Mucosa of stomach (tissue), 1 donor: ENCODE data around the gene MRPL50.
A peak's percentile ranks its signal among the peaks of the same experiment; 100 is the strongest.

Source experiments
- H3K27me3 ChIP-seq: one replicate; pipeline ENCODE4 v1.7.0; 2013; ENCODE audit warnings: mild to moderate bottlenecking, low read length; ENCODE audit not compliant: control insufficient read depth, insufficient read depth
- H3K36me3 ChIP-seq: one replicate; pipeline ENCODE4 v1.7.0; 2013; ENCODE audit warnings: low read length; ENCODE audit not compliant: control insufficient read depth, insufficient read depth
- H3K4me1 ChIP-seq: one replicate; pipeline ENCODE4 v1.7.0; 2013; ENCODE audit warnings: mild to moderate bottlenecking, low read length; ENCODE audit not compliant: control insufficient read depth, insufficient read depth
- H3K4me3 ChIP-seq: one replicate; pipeline ENCODE4 v1.7.0; 2013; ENCODE audit warnings: low read length
- H3K9ac ChIP-seq: one replicate; pipeline ENCODE4 v1.7.0; 2013; ENCODE audit warnings: mild to moderate bottlenecking, low read length, moderate library complexity
- H3K9me3 ChIP-seq: one replicate; pipeline ENCODE4 v1.7.0; 2013; ENCODE audit warnings: mild to moderate bottlenecking, low read length, moderate library complexity; ENCODE audit not compliant: control insufficient read depth
- donor health status: Pancreatic carcinoma.

MRPL50 gene

DNA sequence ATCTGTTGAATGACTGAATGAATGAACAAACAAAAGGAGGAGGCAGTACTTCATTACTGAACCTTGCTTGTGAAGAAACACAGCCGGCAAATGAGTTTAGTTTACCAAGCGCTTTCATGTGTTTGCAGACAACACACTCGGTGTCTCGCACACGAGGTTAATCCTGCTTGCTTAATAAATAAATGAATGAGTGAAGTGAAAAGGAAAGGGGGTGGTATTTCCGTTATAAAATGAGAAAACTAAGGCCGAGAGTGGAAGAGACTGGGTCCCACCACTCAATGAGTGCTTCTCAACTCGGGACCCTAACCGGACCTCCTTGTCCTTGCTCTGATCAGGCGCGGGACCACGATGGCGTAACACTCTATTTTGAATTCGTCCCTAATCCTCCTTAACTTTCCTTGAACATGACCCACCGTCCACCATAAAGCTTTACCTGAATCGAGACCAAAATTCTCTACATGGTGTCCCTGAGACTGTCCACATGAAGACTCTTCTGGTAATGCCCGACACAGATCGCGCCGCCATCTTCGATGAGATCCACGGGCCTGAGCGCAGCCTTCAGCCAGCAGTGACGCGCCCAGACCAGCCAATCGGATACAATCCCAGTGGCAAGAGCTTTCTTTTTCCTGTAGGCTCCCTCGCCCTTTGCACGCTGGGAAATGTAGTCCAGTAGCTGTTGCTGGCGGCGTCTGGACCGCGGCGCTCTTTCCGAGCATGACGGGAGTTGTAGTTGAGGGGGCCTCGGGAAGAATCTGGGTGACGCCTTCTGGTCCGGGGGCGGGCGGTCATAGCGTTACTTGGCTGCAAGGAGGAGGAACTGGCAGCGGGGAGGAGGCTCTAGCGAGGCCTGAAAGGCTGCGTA lies at the start of gene MRPL50, which contains the start of gene ZNF189:
MRPL50 (minus strand) TSS at position 551 of the 862 bp plus-strand sequence; CDS start at position 525, 26 bp downstream.
ZNF189 (plus strand) TSS at position 784 of the 862 bp plus-strand sequence. CDS start 306 bp downstream, outside the sequence.
- no peaks in the 10 kb centered on the region for H3K27me3 ChIP-seq
- H3K9me3 ChIP-seq = no peaks in the 10 kb centered on the region
- H3K4me3 ChIP-seq = peak within 1 kb of the TSS; percentile 73
- peaks cover 4% of the 10 kb centered on the region for H3K36me3 ChIP-seq
- H3K4me1 ChIP-seq = peaks cover 15% of the 10 kb centered on the region
- H3K9ac ChIP-seq = peak within 1 kb of the TSS; percentile 90

DNA sequence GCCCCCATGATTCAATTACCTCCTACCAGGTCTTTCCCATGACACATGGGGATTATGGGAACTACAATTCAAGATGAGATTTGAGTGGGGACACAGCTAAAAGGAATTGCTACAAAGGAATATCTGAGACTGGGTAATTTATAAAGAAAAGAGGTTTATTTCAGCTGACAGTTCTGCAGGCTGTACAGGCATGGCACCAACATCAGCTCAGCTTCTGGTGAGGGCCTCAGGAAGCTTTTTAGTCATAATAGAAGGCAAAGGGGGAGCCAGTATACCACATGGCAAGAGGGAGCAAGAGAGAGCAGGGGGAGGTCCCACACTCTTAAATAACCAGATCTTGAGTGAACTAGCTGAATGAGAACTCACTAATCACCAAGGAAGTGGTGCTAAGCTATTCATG lies 48.3 kb upstream of the MRPL50 start:
- Histone ChIP-seq H3K36me3 (no peaks in the 10 kb centered on the region), H3K27me3 (no peaks in the 10 kb centered on the region), H3K4me3 (no peak overlapping the region), H3K9me3 (no peaks in the 10 kb centered on the region), H3K4me1 (peaks cover 15% of the 10 kb centered on the region), H3K9ac (no peak overlapping the region)

- Histone ChIP-seq H3K9ac (peak overlapping the region; percentile 42), H3K4me1 (peaks cover 11% of the 10 kb centered on the region), H3K4me3 (no peak overlapping the region), H3K9me3 (no peaks in the 10 kb centered on the region), H3K36me3 (no peaks in the 10 kb centered on the region), H3K27me3 (no peaks in the 10 kb centered on the region)
Measured at GRCh38 chr9:101445353-101446029, 47.1 kb upstream of the MRPL50 start.

DNA sequence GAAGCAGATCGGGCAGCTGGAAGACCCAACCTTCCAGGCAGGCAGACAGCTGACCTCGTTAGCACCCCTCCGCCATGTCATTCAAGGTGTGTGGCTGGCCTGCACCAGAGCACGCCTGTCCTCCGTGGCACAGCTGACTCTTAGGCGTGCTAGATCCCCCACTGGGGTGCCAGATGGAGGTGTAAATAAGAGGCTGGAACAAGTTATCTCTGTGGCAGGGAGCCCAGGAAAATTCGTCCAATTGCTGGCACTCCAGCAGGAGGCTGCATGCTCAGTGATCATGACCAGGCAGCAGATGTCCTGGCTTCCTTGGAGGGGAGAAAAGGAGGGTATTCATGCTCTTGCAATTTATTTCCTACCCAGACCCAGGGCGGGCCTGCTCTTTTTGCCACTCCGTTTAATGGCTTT lies 45.0 kb upstream of the MRPL50 start:
- H3K9me3 ChIP-seq = no peaks in the 10 kb centered on the region
- no peaks in the 10 kb centered on the region for H3K36me3 ChIP-seq
- no peak overlapping the region for H3K9ac ChIP-seq
- no peak overlapping the region for H3K4me3 ChIP-seq
- H3K4me1 ChIP-seq = peaks cover 19% of the 10 kb centered on the region
- H3K27me3 ChIP-seq = no peaks in the 10 kb centered on the region

DNA sequence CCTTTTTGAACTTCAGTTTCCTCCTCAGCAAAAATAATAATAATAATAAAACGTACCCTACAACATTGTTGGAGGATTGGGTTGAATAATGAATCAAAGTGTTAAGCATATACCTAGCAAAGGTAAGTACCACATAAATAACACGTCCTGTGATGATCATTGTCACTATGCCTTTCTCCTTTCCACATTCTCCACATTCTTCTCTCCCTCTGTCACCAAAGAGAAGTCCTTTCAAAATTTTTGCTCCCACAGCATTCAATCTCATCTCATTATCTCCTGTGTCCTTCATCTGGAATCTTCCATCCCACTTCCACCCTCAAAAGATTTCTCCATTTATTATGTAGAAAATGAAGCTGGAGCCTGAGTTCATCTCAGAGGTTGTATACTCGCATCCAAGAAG lies 44.3 kb upstream of the MRPL50 start:
- Histone ChIP-seq H3K36me3 (no peaks in the 10 kb centered on the region), H3K9me3 (no peaks in the 10 kb centered on the region), H3K27me3 (no peaks in the 10 kb centered on the region), H3K4me1 (peaks cover 26% of the 10 kb centered on the region), H3K9ac (no peak overlapping the region), H3K4me3 (no peak overlapping the region)

DNA sequence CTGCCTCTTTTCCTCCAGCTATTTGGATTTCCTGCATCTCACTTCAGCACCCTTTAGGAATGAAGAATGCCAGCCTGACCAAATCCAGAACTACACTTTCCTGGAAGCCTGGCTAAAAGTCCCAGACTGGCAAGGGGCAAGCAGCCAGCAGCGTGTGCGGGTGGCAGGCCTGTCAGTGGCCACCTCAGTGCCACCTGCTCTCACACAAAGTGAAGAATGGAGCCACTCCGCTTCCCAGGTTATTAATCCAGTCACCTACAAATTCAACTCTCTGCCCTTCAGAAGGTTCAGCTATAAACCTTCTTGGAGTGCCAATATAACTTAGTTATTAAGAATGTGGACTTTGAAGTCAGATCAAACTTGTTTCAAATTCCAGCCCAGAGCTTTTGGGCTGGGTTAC lies 43.9 kb upstream of the MRPL50 start:
- Histone ChIP-seq H3K9me3 (no peaks in the 10 kb centered on the region), H3K4me3 (no peak overlapping the region), H3K36me3 (no peaks in the 10 kb centered on the region), H3K9ac (no peak overlapping the region), H3K4me1 (peaks cover 30% of the 10 kb centered on the region), H3K27me3 (no peaks in the 10 kb centered on the region)

DNA sequence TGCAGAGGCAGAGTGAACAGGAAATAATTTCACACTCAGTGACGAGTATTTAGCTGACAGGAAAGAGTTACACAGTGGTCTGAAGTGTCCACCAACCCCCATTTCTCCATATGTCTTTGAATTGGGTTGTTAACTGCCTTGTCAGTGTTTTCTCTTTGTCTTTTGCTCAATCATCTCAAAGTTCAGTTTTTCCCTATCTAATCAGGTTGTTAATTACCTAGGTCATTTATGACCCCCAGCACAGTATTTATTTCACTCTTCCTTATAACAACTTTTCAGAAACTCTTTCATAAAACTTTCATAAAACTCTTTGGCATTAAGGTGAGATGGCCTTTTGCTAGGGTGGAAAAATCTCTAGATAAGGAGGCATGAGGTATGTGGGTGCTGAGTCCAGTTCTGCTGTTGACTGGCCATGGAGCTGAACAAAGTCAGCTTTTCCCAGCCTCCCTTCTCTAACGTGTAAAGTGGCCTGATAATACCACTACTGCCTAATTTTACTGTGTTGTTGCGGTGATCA lies 42.4 kb upstream of the MRPL50 start:
- Histone ChIP-seq H3K4me1 (peaks cover 38% of the 10 kb centered on the region), H3K9me3 (no peaks in the 10 kb centered on the region), H3K27me3 (no peaks in the 10 kb centered on the region), H3K9ac (no peak overlapping the region), H3K4me3 (no peak overlapping the region), H3K36me3 (no peaks in the 10 kb centered on the region)

DNA sequence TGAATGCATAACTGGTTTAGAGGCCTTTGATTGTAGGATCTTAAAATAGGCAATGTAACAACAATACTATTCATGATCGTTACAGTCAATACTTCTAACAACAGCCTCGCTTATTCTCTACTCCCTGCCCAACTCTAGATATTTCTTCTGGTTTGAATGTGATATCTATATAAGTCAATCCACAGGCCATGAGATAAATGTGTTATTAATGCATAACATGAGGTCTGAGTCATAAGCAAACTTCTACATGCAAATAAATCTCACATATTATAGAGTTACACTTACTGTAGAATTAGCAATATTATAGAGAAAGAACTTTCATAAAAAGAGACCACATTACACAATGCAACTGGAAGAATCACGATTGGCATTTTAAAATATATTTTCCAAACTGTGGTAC lies 40.1 kb upstream of the MRPL50 start:
- Histone ChIP-seq H3K9me3 (no peaks in the 10 kb centered on the region), H3K27me3 (no peaks in the 10 kb centered on the region), H3K36me3 (no peaks in the 10 kb centered on the region), H3K4me1 (peaks cover 48% of the 10 kb centered on the region), H3K4me3 (peak overlapping the region; percentile 5), H3K9ac (no peak overlapping the region)

DNA sequence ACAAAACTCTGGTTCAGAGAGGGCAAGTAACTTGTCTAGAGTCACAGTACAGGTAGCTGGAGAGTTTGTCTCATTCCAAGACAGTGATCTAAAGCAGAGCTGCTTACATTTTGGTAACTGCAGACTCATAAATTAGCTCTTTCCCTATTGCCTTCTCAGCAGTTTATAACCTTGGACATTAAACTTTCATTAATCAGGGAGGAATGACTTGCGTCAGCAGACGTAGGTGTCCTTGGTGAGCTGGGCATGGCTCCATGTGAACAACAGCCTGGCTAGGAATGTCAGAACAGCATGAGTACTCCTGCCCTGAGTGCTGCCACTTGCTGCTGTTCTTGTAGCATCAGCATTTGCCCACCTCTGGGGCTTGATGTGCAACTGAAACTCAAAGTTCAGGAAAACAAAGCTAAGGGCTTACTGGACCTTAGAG lies 39.4 kb upstream of the MRPL50 start:
- H3K4me1 ChIP-seq = peaks cover 41% of the 10 kb centered on the region
- H3K27me3 ChIP-seq = no peaks in the 10 kb centered on the region
- no peaks in the 10 kb centered on the region for H3K36me3 ChIP-seq
- peak overlapping the region; percentile 5 for H3K4me3 ChIP-seq
- H3K9me3 ChIP-seq = no peaks in the 10 kb centered on the region
- H3K9ac ChIP-seq = no peak overlapping the region

- H3K9me3 ChIP-seq = no peaks in the 10 kb centered on the region
- H3K36me3 ChIP-seq = no peaks in the 10 kb centered on the region
- no peak within 1 kb of the TSS for H3K4me3 ChIP-seq
- H3K4me1 ChIP-seq = peaks cover 48% of the 10 kb centered on the region
- no peak within 1 kb of the TSS for H3K9ac ChIP-seq
- H3K27me3 ChIP-seq = no peaks in the 10 kb centered on the region
Measured at GRCh38 chr9:101435601-101436079, 37.2 kb upstream of the MRPL50 start, which contains the start of gene ALDOB. Gene ALDOB, minus strand, starts transcription at chr9:101435774. Its CDS starts 4,887 bp downstream, at chr9:101430887.

DNA sequence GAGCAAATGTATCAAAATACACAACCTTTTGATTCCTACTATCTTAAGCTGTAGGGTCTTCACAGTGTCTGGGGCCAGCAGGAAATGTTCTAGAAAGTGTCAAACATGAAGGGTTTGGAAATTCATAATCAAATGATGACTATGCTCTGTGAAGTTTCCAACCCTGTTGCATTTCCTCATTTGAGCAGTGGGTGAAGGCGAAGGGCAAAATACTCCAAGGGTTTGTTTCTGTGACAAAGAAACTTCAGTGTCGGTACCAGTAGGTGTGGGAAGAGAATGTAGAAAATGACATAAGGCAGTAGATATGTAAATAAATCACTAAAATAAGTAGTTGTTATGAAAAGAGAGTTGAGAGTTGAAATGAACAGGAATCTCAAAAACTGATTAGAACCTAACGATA lies 36.6 kb upstream of the MRPL50 start:
- H3K36me3 ChIP-seq = no peaks in the 10 kb centered on the region
- H3K4me1 ChIP-seq = peaks cover 45% of the 10 kb centered on the region
- H3K9me3 ChIP-seq = no peaks in the 10 kb centered on the region
- H3K4me3 ChIP-seq = no peak overlapping the region
- no peaks in the 10 kb centered on the region for H3K27me3 ChIP-seq
- no peak overlapping the region for H3K9ac ChIP-seq

DNA sequence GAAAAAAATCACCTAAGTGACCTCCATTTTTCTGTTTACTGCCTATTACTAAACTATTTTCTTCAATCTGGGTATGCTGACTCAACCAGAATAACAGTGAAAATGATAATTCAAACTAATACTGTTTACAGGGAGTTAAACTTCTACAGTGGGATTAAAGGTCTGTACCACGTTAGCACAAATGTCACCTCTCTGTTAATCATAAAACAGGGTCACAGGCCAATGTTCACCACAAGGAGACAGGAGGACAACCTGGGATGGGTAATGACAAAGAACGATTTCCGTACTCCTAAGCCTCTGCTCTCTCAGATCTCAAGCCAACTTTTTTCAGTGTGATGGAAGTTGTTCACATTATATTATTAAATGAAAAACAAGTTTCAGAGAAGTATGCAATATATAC lies 34.8 kb upstream of the MRPL50 start:
- peaks cover 41% of the 10 kb centered on the region for H3K4me1 ChIP-seq
- no peaks in the 10 kb centered on the region for H3K36me3 ChIP-seq
- H3K9ac ChIP-seq = no peak overlapping the region
- no peaks in the 10 kb centered on the region for H3K9me3 ChIP-seq
- no peaks in the 10 kb centered on the region for H3K27me3 ChIP-seq
- no peak overlapping the region for H3K4me3 ChIP-seq
